Ovary (tissue), 3 donors: ENCODE data around the gene HSF5.

Source experiments
- EP300 ChIP-seq: sonication (generic); formaldehyde crosslinking; IDR thresholded peaks from one replicate; pipeline ENCODE4 v1.6.1; 2017; ENCODE audit warnings: antibody characterized with exemption
- TF ChIP-seq, protein P1 (sequence below), 3 donors: fragments of 450-650 bp in 2 of 3; fragments of 200-600 bp in 1 of 3; IDR thresholded peaks; one replicate each; pipeline versions ENCODE4 v1.5.1 to v1.8.0; 2016 to 2022; ENCODE audit warnings: antibody characterized with exemption in 3 of 3, mild to moderate bottlenecking in 1 of 3
- donor health status: DM: no; HTN: no; CAD: no.

DNA sequence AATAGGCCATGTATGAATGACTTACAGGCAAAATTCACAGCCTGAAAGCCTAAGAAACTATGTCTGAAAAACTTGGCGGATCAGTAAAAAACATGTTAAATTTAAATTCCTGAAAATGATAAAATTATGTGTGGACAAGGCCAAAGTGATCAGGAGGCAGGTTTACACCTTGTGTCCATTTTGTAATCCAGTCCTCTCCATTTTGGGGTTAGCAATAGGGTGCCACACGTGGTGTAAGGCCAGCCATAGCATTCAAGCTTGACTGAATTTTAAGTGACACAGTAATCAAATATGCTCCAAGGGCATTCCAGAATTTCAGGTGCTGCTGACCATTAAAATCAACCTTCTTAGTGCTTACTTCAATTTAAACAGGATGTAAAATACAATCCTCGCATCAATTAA, 73.6 kb downstream of the HSF5 start:
- TF ChIP-seq, protein P1, sequence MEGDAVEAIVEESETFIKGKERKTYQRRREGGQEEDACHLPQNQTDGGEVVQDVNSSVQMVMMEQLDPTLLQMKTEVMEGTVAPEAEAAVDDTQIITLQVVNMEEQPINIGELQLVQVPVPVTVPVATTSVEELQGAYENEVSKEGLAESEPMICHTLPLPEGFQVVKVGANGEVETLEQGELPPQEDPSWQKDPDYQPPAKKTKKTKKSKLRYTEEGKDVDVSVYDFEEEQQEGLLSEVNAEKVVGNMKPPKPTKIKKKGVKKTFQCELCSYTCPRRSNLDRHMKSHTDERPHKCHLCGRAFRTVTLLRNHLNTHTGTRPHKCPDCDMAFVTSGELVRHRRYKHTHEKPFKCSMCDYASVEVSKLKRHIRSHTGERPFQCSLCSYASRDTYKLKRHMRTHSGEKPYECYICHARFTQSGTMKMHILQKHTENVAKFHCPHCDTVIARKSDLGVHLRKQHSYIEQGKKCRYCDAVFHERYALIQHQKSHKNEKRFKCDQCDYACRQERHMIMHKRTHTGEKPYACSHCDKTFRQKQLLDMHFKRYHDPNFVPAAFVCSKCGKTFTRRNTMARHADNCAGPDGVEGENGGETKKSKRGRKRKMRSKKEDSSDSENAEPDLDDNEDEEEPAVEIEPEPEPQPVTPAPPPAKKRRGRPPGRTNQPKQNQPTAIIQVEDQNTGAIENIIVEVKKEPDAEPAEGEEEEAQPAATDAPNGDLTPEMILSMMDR (IDR thresholded peaks at IDR 0.05), result no peak
- no peak for TF ChIP-seq EP300
